GM12873 (cell line): ENCODE results near the gene TSPAN11.

Experiments
- TF ChIP-seq, protein P1 (sequence below): IDR thresholded peaks from 2 replicates; pipeline ENCODE4 v1.5.1; 2012; ENCODE audit warnings: low read depth, mild to moderate bottlenecking, moderate library complexity, low read length, control low read depth; ENCODE audit not compliant: insufficient read depth; ENCODE audit errors: missing control alignments

Gene TSPAN11

DNA sequence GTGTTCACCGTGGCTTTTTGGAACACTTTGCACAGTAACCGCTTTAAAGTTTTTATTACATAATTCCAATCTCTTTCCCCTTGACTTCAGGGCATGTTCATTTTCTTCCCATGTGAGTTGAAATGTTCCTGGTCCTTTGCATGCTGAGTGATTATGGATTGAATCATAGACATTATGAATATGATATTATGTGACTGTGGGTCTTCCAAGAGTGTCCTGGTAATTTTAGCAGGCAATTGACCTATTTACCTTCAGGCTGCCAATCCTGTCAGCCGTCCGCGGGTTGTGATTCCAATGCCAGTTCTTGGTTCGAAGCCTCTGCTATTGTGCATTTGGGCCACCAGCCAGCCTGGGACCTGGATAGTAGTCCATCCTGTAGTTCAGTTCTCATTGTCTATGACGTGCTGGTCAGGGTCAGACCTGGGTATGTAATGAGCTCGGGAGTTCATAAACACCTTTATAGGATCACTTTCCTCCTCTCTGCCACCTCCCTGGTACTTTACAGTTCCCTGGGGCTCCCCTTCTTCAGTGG lies 114.6 kb downstream of the TSPAN11 start:
- TF ChIP-seq, protein P1, sequence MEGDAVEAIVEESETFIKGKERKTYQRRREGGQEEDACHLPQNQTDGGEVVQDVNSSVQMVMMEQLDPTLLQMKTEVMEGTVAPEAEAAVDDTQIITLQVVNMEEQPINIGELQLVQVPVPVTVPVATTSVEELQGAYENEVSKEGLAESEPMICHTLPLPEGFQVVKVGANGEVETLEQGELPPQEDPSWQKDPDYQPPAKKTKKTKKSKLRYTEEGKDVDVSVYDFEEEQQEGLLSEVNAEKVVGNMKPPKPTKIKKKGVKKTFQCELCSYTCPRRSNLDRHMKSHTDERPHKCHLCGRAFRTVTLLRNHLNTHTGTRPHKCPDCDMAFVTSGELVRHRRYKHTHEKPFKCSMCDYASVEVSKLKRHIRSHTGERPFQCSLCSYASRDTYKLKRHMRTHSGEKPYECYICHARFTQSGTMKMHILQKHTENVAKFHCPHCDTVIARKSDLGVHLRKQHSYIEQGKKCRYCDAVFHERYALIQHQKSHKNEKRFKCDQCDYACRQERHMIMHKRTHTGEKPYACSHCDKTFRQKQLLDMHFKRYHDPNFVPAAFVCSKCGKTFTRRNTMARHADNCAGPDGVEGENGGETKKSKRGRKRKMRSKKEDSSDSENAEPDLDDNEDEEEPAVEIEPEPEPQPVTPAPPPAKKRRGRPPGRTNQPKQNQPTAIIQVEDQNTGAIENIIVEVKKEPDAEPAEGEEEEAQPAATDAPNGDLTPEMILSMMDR, result no peak
